AML-193 (cell line): ENCODE results near the gene BMP8A.
A peak's percentile ranks its signal among the peaks of the same experiment; 100 is the strongest.
"Not testable (repeated sequence)": the region's sequence is repeated elsewhere in the genome, so short reads cannot be mapped to it uniquely, and the experiment has no call there.

Source experiments
- DNase-seq, 2 experiments: peaks; one replicate each; lab custom pipeline; 2025; lab: John Stamatoyannopoulos, UW

The BMP8A gene

GRCh38 chr1:39527190-39527579, 35.7 kb downstream of the BMP8A start:
- DNase-seq = not testable (repeated sequence)

GRCh38 chr1:39528082-39528481, 36.6 kb downstream of the BMP8A start:
- no peak for DNase-seq

DNA sequence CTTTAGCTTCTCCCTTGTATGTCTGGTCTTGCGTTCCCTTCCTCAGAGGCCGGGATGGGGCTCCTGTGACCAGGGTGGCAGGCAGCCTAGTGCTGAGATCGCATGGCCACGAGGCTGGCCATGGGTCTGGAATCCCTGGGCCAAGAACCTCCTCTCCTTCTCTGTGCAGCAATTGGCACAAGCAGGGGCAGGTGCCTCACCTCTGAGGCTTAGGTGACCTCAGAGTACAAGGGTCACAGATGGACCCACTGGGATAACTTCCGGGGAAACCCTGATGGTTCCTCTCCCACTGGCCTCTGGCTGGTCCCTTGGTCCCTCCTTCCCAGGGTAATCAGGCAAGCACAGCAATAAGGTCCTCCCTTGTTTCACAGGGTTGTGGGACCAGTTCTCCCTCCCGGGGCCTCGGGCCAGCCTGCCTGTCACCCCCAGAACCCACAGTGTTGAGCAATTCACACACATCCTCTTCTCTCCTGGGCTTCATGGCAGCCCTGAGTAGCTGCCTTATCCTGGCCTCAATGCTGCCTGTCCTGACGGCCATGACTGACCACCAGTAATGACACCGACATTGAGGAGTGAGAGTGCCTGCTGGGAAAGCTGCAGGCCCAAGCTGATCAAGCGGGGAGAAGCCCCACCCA, 38.6 kb downstream of the BMP8A start:
- DNase-seq = peak; percentile 51 to 65

DNA sequence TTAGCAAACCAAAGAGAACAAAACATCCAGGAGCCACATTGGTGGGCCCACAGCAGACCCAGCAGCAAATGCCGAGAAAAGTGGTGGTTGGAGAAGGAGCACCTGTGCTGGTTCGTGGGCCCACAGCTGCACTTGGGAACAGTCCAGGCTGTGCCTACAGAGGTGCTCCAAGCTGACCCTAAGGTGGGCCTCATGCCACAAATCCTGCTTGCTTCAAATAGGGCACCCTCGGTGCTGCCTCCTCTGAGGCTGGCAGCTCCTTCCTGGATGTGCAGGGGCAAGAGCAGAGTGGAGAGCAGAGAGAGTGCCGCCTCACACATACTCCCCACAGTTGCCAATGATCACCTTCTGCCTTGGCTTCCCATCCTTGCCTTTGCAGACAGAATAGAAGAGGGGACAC, 40.1 kb downstream of the BMP8A start:
- no peak for DNase-seq

DNA sequence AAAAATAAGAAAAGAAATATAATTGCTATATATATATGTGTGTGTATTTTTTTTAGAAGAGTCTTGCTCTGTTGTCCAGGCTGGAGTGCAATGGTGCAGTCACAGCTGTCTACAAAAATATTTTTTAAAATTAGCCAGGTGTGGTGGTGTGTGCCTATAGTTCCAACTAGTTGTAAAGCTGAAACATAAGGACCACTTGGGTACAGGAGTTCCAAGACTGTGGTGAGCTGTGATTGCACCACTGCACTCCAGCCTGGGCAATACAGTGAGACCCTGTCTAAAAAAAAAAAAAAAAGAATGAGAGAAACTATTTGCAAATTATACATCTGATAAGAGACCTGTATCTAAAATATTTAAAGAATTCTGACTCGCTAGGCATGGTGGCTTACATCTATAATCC, 42.0 kb downstream of the BMP8A start:
- no peak for DNase-seq

DNA sequence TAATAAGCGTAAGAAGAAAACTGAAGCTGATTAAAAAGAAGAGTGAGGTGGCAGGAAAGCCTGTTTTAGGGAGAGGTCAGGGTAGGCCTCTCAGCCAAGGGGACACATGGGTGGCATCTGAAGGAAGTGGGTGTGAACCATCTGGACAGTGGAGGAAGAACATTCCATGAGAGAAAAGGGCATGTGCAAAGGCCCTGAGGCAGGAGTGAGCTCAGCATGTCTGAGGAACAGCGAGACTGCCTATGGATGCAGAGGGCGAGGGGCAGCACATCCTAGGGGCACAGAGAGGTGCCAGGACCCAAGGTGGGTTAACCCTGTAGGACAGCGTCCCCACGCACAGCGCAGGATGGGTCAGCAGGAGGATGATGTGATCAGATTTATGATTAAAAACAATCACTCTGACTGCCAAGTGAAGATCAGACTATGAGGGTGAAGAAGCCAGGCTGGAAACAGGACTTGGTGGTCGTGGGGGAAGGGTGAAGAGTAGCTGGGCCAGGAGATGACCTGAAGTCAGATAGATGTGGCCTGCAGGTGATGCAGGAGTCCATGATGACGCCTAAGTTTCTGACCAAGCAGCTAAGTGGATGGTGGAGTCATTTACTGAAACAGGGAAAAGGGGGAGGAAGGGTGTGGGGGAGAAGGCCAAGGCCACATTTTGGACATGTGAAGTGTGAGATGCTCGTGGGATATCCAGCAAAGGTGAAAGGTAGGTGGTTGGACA, 47.3 kb downstream of the BMP8A start:
- DNase-seq = no peak

DNA sequence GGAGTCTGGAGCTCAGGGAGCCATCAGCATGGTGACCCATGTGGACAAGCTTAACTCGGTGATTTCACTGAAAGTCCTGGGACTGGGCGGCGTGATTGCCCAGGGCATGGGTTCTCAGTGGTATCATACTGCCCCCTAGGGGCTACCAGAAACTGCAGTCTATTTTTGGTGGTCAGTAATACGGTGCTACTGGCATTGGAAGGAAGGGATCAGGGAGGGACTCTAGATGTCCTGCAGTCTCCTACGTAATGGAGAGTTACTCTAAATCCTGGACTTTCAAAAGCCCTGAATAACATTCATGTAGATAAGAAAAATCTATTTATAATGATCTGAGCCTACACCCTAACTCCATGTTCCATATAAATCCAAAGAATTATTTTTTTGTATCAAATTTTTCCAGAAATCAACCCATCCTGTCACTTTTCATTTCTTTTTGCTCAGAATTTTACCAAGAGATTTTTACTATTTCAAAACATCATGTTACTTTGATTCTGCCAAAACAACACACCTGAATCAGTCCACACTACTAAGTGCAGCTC, 47.9 kb downstream of the BMP8A start:
- peak; percentile 65 to 70 for DNase-seq

- no peak for DNase-seq
These were observed 49.1 kb downstream of the BMP8A start for GRCh38 chr1:39540504-39541031.

DNA sequence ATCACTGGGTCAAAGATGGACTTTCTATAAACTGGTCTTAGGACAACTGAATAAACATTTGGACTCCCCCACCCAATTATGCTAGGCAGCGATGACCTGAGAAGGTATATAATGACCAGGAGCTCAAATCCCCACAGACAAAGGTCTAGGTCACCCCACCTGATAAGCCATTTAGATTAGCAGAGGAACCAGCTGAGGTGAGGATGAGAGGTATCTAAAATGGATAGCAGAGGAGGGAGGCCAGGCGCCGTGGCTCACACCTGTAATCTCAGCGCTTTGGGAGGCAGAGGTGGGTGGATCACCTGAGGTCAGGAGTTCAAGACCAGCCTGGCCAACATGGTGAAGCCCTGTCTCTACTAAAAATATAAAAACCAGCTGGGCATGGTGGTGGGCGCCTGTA, 51.5 kb downstream of the BMP8A start:
- DNase-seq = no peak

GRCh38 chr1:39544327-39544726, 52.9 kb downstream of the BMP8A start:
- DNase-seq = no peak

DNA sequence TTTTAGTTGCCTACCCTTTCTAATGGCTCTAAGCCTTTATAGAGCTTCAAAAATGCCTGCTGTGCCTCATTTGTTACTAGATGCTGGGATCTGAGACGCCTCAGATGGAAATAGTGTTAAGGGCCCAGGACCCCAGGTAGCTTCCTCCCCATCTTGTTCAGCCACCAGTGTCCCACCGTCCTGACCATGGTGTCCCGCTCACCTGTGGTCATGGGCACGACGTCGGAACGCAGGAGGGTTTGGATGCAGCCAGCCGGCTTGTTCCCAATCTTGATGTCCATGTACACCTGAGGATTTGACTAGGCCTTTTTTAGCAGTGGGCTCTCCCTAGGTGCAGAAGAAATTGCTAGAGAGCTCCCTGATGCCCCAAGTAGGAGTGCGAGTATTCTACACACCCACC, 54.1 kb downstream of the BMP8A start:
- no peak for DNase-seq

DNA sequence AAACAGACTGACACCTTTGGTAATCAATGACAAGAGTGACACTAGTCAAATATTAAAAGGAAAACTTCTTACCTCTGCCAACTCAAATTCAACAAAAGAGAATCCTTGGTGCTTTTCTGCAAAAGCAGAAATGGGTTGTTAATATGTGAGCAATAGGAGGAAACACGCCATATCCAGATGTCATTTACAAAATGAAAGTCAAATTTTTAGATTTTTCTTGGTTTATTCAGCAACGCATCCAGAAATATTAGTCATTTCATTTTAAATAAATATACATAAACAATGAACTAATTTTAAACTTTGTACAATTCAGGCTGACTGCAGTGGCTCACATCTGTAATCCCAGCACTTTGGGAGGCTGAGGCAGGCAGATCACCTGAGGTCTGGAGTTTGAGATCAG, 62.8 kb downstream of the BMP8A start:
- DNase-seq = no peak

GRCh38 chr1:39561279-39561678, 69.8 kb downstream of the BMP8A start:
- no peak for DNase-seq

DNA sequence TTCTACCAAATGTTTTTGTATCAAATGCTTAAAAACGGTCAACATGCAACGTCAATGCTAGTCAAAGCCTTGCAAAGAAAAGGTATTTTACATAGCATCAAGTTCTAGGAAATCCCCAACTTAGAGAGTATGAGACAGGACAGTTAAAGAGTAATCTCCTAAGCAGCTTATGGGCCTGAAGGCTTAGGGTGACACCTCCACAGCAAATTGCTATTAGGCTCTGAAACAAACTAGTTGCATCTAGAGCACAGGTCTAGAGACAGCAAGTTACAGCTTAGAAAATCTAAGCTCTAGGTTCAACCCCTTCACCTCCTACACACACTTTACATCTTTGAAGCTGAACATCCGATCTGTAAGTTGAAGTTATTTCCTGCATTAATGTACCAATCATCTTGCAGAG, 71.5 kb downstream of the BMP8A start:
- no peak for DNase-seq

DNA sequence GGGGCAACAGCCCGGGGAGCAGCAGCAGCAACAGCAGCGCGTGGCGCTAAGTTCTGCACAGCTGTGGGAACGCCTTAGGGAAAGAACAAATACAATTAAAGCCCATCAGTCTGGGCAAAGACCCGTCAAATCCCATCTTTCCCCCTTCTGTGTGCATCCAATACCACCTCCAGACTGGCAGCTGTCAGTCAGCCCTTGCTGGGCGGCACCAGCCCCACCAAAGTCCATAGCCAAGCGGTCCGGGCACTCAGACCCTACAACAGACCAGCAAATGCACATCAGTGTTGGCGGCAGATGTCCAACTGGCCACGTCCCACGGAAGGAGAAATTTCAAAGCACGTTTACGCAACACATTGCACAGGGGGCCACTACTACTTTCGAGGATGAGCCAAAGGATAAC, 72.2 kb downstream of the BMP8A start:
- no peak for DNase-seq

DNA sequence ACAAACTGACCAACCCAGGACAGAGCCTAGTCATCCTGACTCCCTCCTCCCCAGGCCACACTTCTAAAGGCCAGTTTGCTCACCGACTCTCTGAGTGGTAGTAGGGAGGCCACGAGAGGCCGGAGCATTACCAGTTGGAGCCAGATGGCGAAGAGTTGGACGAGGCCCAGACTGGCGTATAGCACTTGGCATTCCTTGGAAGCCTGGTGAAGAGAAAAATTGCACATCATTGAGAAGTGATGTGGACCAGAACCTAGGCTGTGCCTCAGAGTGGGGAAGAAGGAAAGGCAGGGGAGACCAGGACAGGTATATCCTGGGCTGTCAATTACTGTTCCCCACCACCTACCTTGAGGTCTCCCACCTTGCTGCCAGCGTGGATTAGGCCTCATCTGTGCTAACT, 72.9 kb downstream of the BMP8A start:
- no peak for DNase-seq

DNA sequence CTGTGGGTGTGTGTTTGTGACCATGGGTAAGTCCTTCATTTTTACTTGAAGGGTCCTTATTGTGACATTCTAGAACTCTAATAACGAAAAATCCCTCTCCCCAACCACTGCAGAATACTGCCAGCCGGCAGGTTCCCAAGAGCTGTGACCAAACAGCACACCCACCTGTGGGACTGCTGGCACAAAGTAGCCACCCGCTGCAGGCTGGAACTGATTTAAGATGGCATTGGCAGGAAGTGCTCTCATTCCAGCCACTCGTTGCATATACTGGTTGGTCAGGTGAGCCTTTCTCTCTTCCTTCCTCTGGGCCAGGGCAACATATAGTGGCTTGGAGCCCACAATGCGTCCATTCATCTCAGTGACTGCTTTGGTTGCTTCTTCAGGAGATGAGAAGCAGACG, 73.5 kb downstream of the BMP8A start:
- DNase-seq = no peak

- no peak for DNase-seq
These were observed 75.2 kb downstream of the BMP8A start for GRCh38 chr1:39566441-39567137.

GRCh38 chr1:39567302-39567701, 75.9 kb downstream of the BMP8A start:
- no peak for DNase-seq

- no peak for DNase-seq
These were observed 76.8 kb downstream of the BMP8A start for GRCh38 chr1:39568208-39568607.

DNA sequence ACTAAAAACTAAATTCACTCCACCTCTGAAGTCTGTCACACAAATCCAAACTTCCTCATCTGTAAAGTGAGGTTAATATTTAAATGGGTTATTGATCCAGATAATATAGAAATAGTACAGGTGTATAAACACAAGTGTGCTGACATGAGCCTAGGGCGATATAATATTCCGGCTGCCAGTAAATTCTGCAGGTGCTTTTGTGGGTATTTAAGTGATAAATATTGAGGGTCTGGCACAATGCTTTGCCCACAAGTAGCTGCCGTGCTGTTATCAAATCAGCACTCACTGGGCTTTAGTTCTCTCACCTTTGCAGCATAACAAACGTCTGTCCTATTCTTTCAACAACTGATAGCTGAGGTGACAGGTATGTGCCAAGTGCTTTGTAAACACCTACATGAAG, 77.6 kb downstream of the BMP8A start:
- DNase-seq = no peak

- no peak for DNase-seq
These were observed 79.2 kb downstream of the BMP8A start for GRCh38 chr1:39570477-39571177.
